ENCODE data around the gene ATP2A1. TPM values are rescaled to one million over a fixed set of nuclear protein-coding genes. Genes with fewer than 3 reads are reported as not detected.

ATP2A1 gene
- total RNA-seq, 2 donors from 2014 or later: not detected

DNA sequence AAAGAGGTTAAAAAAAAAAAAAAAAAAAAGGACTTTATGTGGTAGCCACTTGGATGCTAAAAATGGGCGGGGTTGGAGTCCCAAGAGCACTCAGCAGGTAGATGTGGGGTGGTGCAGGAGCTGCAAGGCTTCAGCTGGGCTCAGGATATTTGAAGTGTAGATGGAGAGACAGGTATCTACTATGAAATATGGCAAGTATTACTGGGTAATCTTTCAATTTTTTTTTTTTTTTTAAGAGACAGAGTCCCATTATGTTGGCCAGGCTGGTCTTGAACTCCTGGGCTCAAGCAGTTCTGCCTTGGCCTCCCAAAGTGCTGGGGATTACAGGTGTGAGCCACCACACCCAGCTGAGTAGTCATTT lies 39.8 kb upstream of the ATP2A1 start:
- no peak overlapping the region for H3K27ac ChIP-seq
- no peak overlapping the region for H3K4me3 ChIP-seq
- intact Hi-C loops (cut with DNase I): no loop called here
- ATAC-seq (no peak), DNase-seq (no peak)
- WGBS, 2 donors: 84 to 96% methylated on average over 1 of the region's 1 CpG
- peaks cover 26 to 34% of the 10 kb centered on the region in 2 donors for H3K36me3 ChIP-seq (replicated peaks in 1 of 2; ENCODE audit: insufficient read depth in 1 of 2, low read depth in 2 of 2)
- TF ChIP-seq, protein P1, sequence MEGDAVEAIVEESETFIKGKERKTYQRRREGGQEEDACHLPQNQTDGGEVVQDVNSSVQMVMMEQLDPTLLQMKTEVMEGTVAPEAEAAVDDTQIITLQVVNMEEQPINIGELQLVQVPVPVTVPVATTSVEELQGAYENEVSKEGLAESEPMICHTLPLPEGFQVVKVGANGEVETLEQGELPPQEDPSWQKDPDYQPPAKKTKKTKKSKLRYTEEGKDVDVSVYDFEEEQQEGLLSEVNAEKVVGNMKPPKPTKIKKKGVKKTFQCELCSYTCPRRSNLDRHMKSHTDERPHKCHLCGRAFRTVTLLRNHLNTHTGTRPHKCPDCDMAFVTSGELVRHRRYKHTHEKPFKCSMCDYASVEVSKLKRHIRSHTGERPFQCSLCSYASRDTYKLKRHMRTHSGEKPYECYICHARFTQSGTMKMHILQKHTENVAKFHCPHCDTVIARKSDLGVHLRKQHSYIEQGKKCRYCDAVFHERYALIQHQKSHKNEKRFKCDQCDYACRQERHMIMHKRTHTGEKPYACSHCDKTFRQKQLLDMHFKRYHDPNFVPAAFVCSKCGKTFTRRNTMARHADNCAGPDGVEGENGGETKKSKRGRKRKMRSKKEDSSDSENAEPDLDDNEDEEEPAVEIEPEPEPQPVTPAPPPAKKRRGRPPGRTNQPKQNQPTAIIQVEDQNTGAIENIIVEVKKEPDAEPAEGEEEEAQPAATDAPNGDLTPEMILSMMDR (IDR thresholded peaks at IDR 0.05): no peak
- no peak for TF ChIP-seq POLR2A (IDR thresholded peaks at IDR 0.05)
- no peaks in the 10 kb centered on the region for H3K27me3 ChIP-seq
- H3K4me1 ChIP-seq: no peaks in the 10 kb centered on the region
- H3K9me3 ChIP-seq: no peaks in the 10 kb centered on the region

DNA sequence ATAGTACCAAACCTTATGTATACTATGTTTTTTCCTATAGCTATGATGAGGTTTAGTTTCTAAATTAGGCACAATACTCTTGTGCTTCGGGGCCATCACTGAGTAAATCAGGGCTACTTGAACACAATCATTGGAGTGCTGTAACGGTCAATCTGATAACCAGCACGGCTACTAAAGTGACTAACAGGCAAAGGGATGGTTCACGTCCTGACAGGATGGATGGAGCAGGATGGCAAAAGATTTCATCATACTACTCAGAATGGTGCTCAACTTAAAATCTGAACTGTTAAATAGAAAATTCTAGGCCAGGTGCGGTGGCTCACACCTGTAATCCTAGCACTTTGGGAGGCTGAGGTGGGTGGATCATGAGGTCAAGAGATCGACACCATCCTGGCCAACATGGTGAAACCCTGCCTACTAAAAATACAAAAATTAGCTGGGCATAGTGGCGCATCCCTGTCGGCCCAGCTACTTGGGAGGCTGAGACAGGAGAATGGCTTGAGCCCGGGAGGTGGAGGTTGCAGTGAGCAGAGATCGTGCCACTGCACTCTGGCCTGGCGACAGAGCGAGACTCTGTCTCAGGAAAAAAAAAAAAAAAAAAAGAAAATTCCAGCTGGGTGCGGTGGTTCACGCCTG lies 39.2 kb upstream of the ATP2A1 start:
- TF ChIP-seq, protein P1 (IDR thresholded peaks at IDR 0.05): no peak
- no peak for TF ChIP-seq POLR2A (IDR thresholded peaks at IDR 0.05)
- Histone ChIP-seq H3K27me3 (no peaks in the 10 kb centered on the region), H3K4me3 (no peak overlapping the region), H3K4me1 (no peaks in the 10 kb centered on the region), H3K9me3 (no peaks in the 10 kb centered on the region), H3K36me3 (replicated peaks in 1 of 2; ENCODE audit: insufficient read depth in 1 of 2, low read depth in 2 of 2) (peaks cover 22 to 34% of the 10 kb centered on the region in 2 donors), H3K27ac (no peak overlapping the region)
- WGBS, 2 donors: 92 to 98% methylated on average over 13 to 14 of the region's 14 CpGs
- ATAC-seq: no peak
- intact Hi-C loops (cut with DNase I): no loop called here
- no peak for DNase-seq

DNA sequence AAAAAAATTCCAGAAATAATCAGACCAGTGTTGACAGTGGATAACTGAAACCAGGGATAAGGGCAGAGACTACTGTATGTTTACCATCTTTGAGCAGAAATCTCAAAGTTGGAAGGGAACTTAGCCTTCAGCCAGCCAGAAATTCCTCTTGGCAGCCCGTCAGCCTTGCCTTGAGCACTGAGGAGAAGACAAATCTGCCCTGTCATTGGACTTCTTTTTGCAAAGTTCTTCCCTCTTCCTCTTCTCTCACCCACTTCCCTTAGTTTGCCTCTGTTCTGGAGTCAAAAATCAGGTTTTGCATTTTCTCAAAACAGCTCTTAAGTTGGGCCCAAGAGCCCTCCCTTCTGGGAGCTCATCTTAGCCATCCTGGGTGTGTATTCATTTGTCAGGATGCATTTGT lies 38.4 kb upstream of the ATP2A1 start:
- H3K4me3 ChIP-seq: no peak overlapping the region
- peaks cover 4% of the 10 kb centered on the region for H3K4me1 ChIP-seq
- WGBS, 2 donors: 33 to 38% methylated on average over 1 of the region's 1 CpG
- no peaks in the 10 kb centered on the region for H3K9me3 ChIP-seq
- no peak overlapping the region for H3K27ac ChIP-seq
- TF ChIP-seq, protein P1 (IDR thresholded peaks at IDR 0.05): no peak
- TF ChIP-seq POLR2A (IDR thresholded peaks at IDR 0.05): no peak
- DNase-seq (no peak), ATAC-seq (no peak)
- no peaks in the 10 kb centered on the region for H3K27me3 ChIP-seq
- intact Hi-C loops (cut with DNase I): no loop called here
- H3K36me3 ChIP-seq (replicated peaks in 1 of 2; ENCODE audit: insufficient read depth in 1 of 2, low read depth in 2 of 2): peaks cover 18 to 31% of the 10 kb centered on the region in 2 donors

DNA sequence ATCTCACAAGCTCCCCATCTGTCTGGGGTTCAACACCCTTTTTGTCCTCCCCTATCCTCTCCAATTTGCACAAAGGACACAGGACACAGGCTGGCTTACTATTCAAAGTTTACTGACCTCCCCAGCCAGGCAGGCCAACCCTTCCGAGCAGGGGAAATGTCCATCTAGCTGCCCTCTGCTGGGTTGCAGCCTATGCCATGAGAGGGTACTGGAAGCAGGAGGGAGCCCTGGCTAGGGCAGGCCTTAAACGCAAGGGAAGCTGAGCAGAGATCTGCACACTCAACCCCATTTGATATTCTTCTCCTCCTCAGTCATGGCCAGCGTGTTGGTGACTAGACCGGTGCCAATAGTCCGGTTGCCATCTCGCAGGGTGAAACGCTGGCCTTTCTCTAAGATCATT lies 35.6 kb upstream of the ATP2A1 start:
- DNase-seq (no peak), ATAC-seq (no peak)
- Histone ChIP-seq H3K27ac (no peak overlapping the region), H3K36me3 (replicated peaks in 1 of 2; ENCODE audit: insufficient read depth in 1 of 2, low read depth in 2 of 2) (peaks cover 5 to 14% of the 10 kb centered on the region in 2 donors), H3K9me3 (no peaks in the 10 kb centered on the region), H3K4me1 (peaks cover 21% of the 10 kb centered on the region), H3K4me3 (no peak overlapping the region), H3K27me3 (no peaks in the 10 kb centered on the region)
- TF ChIP-seq POLR2A (IDR thresholded peaks at IDR 0.05): no peak
- TF ChIP-seq, protein P1 (IDR thresholded peaks at IDR 0.05): no peak
- intact Hi-C loops (cut with DNase I): no loop called here
- WGBS, 2 donors: 89 to 100% methylated on average over 1 to 7 of the region's 7 CpGs

DNA sequence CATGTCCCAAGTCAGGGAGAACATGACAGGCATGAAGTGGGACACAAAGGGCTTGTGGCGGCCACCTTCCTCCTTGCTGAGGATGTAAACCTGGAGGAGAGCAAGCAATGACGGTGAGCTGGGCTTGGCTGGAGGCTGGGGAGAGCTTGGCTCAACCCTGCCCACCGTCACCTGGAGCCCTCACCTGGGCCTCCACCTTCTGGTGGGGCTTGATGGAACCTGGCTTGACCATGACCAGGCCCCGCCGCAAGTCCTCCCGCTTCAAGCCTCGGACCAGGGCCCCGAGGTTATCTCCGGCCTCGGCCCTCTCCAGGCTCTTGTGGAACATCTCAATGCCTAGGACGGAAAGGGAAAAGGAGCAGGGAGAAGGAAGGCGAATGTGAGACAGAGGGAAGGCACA lies 34.5 kb upstream of the ATP2A1 start:
- Histone ChIP-seq H3K36me3 (replicated peaks in 1 of 2; ENCODE audit: insufficient read depth in 1 of 2, low read depth in 2 of 2) (peaks cover 5 to 14% of the 10 kb centered on the region in 2 donors), H3K27me3 (no peaks in the 10 kb centered on the region), H3K27ac (no peak overlapping the region), H3K4me3 (no peak overlapping the region), H3K4me1 (peaks cover 21% of the 10 kb centered on the region), H3K9me3 (no peaks in the 10 kb centered on the region)
- intact Hi-C loops (cut with DNase I): no loop called here
- 88 to 89% methylated on average over 10 to 12 of the region's 12 CpGs for WGBS, 2 donors
- TF ChIP-seq POLR2A (IDR thresholded peaks at IDR 0.05): no peak
- TF ChIP-seq, protein P1 (IDR thresholded peaks at IDR 0.05): no peak
- no peak for DNase-seq
- no peak for ATAC-seq
